HG02840 (cell line): Measurements from ENCODE around the gene RBM22.

Experiments used
- ATAC-seq: cut with Tn5 transposase; IDR thresholded peaks from one replicate; pipeline ENCODE4 v1.9.1; 2021; ENCODE audit warnings: mild to moderate bottlenecking, moderate library complexity, moderate number of reproducible peaks; ENCODE audit not compliant: unreplicated experiment, low FRiP score

Gene RBM22

DNA sequence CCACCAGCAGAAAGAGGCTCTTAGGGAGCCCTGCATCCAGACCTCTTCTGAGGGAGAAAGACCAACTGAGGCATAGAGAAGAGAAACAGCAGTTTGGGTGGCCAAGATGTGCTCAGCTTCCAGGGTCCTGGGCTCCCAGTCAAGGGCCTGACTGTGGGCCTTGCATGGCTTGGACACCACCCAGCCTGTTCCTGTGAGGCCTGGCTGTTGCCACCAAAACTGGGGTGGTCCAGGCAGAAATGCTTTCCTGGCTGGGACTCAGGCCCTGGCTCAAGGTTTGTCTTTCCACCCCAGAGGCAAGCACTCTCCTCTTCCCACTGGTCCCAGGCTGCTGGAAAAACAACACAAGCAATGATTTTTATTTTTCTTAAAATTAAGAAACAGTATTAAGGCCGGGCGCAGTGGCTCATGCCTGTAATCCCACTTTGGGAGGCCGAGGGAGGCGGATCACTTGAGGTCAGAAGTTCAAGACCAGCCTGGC lies 26.5 kb downstream of the RBM22 start:
- no peak for ATAC-seq

DNA sequence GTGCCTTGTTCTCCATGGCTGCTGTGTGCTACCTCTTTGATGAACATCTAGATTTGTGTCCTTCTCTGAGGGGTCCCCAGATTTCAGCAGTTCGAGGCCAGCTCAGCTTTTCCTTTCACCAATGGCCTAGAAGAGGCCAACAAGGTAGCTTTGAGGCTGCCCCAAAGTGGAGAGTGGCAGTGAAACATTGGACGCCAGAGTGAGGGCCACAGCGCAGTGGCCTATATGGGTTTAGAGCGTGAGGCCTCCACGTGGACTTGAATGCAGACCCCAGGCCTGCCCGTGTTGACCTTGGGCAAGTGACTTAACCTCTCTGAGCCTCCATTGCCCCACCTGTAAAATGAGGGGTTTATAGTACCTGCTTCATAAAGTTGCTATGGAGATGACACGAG lies 28.0 kb downstream of the RBM22 start:
- ATAC-seq, result no peak

DNA sequence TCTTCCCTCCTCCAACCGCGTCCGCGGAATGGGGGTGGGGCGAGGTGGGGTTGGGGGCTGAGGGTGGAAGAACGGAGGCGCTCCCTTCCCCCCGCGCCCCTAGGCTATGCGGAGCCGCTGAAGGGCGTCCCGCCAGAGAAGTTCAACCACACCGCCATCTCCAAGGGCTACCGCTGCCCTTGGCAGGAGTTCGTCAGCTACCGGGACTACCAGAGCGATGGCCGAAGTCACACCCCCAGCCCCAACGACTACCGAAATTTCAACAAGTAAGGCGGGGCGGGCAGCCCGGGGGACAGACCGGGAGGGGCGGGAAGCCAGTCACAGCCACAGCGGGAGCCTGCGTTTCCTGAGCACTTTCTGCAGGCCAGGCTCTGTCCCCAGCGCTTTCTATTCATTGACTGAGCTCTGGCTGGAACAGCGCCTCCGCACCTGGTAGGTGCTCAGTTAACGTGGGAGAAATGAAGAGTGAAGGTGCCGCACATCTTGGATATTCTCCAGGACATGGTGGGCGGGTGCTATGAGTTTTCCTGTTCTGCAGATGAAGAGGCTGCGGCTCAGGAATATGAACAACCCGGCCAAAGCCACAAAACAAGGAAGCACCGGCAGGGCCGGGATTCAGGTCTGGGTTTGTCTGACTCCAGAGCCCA lies 28.5 kb downstream of the RBM22 start:
- ATAC-seq, result no peak

DNA sequence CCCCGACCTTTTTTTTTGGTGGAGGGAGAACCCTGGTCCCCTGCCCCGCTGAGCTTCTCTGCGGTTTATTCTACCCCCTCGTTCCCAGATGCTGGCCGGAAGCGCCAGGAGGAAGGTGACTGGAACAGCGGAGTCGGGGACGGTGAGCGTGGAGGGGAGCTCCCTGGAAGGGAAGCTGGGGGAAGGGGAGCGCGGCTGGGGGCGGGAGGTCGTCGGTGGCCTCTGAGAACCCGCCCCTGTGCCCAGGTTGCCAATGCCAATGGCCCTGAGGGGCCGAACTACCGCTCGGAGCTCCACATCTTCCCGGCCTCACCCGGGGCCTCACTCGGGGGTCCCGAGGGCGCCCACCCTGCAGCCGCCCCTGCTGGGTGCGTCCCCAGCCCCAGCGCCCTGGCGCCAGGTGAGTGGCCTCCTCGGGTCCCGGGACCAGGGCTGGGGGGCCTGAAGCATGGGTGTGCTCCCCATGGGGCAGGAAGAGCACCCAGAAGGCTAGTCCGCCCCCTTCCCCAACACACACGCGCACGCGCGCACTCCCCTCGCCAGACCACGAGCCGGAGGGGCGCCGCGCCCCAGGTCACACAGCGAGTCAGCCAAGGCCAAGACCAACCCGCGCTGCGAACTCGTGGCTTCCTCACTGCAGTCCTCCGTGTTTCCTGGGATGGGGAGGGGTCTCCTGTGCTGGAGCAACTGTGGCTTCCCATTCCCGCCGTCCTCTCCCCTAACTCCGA lies 29.2 kb downstream of the RBM22 start:
- no peak for ATAC-seq

DNA sequence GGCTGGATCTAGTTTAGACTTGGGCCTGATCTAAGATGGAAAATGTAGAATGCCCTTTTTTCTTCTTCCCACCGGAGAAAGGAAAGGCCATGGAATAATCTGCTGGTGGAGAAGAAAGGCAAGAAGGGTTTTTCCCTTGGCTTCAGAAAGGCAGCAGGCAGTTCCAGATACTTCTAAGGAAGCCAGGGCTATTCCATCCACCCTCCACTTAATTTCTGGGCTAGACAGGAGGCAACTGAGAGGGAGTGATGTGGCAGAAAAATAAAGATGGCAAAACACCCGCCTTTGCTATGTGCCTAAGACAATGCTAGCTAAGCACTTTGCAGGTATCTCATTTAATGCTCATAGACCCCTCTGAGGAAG lies 29.9 kb downstream of the RBM22 start:
- no peak for ATAC-seq

DNA sequence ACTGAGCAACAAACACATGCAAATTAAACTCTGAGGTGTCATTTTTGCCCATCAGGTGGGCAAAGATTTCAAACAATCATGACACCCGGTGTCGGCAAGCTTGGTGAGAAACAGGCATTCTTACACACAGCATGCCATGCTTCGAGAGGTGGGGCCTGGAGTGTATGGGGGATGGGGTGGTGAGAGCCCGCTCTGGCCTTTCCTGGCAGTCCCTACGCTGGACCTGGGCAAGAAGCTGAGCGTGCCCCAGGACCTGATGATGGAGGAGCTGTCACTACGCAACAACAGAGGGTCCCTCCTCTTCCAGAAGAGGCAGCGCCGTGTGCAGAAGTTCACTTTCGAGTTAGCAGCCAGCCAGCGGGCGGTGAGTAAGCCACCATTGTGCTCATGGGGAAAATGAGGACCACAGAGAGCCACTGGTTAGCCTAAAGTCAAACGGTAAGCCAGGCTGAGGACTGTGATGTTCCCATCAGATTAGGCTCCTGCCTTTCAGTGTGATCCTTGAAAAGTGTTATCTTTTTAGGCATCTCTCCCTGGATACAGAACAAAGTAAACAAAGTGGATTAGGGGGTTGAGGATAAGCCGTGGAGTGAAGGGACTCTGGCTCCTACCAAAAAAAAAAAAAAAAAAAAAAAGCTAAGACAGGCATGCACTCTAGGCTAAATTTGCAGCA lies 30.5 kb downstream of the RBM22 start:
- no peak for ATAC-seq

DNA sequence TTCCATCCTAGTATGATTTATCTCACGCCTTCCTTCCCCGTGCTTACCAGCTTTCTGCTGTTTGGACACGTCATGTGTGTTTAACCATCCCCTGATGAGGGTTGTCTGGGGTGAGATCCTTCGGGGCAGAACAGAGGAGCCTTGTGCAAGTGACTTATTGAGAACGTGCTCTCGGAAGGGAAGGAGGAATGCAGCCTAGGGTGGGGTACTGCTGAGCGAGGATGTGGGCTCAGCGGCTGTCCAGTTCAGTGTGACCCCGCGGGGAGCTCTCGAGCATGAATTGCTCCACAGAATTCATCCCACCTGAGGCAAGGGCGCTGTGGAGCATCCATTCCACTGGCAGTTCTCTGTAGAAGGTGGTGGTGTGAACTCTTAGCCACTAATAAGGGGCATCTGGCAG lies 35.8 kb downstream of the RBM22 start:
- no peak for ATAC-seq

DNA sequence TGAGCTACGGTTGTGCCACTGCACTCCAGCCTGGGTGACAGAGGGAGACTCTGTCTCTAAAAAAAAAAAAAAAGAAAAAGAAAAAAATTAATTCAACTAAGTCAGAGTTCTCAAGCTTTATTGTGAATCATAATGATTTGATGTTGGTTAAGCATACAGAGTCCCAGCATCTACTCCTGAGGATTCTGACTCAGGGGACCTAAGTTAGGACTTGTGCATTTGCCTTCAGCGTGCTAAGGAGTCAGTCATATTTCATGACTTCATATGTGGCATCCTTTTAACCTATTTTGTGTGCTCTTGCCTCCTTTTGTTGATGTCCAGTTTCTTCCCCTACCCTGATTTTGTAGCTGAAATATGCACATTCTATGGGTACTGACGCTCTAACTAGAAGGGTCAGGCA lies 36.9 kb downstream of the RBM22 start:
- ATAC-seq, result no peak

DNA sequence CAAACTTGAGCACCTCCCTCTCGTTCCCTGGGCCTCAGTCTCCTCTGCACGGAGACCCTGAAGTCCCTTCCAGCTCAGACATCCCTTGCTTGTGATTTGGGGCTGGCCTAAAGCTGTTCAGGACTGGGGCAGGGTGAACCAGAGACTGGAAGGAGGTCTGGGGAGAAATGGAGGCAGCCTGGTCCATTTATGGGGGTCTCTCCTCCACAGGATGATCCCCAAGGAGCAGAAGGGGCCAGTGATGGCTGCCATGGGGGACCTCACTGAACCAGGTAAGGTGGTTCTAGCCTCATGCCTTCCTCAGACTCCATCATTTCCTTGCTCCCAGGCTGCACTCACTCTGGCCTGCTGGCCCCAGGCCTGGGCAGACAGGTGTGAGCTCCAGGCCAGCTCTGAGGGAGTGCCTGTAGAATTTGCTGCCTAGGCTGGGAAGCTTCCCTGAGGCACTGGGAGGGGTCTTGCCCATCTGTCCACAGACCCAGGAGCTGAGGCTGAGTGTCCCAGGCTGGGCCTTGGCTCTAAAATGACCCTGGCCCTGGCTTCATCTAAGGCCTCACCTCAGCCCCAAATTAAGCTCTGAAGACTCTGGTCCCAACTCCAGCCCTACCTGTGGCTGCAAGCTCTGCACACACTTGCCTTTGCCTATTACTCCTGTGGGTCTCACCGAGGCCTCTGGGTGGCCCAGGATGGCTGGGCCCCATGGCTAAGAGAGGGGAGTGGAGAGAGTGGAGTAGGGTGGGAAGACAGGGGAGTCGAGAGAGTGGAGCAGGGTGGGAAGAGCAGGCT lies 37.9 kb downstream of the RBM22 start:
- ATAC-seq, result no peak

DNA sequence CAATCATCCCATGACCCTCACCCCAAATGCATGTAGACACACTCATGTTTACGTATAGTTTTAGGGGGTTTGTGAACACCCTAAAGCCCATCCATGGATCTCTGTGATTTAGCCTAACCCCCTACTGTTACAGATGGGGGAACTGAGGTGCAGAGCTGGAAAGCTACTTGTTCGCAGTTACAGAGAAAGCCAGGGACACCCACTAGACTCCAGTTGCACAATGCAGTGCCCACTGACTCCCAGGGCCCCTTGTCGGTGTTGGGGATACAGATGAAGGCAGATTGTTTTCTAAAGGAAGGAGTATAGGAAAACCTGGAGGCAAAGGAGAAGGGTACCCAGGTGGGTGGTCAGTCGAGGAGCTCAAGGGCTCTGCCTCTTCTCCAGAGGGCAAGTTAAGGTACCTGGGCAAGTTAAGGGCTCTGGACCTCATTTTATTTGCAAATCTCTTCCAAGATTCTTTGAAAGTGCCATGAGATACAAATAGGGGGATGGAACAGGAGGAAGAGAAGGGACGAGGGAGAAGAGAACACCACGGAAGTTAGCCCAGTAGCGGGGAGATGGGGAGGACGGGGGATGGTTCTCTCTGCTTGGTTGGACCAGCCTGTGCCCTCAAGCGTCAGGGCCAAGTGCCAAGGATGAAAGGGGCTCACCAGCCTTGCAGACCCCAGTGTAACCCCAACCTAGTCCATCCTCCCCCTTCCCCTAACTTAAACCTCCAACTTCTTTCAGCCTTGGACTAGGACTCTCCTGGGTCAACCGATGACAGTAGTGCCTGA lies 38.9 kb downstream of the RBM22 start:
- no peak for ATAC-seq

DNA sequence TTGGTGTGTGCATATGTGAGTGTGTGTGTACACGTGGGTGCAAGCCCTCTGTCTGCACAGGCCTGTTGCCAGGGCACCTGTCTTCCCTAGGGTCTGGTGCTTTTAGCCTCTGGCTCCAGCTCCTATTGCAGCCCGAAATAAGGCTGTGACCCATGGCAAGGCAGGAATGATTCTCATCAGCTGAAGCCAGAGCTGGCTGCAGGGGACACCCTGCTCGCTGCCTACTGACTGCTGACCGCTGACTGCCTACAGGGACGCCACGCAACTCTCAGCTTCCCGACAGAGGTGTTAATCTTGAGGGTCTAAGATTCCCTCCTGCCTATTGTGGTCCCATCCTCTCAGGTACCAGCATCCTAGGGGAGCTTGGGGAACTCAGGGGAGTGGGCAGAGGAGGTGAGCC lies 39.8 kb downstream of the RBM22 start, which contains the start of gene MYOZ3:
Gene MYOZ3 (plus strand): TSS at position 166 of the 400 bp plus-strand sequence. CDS start 1,691 bp downstream, outside the sequence.
- no peak for ATAC-seq

DNA sequence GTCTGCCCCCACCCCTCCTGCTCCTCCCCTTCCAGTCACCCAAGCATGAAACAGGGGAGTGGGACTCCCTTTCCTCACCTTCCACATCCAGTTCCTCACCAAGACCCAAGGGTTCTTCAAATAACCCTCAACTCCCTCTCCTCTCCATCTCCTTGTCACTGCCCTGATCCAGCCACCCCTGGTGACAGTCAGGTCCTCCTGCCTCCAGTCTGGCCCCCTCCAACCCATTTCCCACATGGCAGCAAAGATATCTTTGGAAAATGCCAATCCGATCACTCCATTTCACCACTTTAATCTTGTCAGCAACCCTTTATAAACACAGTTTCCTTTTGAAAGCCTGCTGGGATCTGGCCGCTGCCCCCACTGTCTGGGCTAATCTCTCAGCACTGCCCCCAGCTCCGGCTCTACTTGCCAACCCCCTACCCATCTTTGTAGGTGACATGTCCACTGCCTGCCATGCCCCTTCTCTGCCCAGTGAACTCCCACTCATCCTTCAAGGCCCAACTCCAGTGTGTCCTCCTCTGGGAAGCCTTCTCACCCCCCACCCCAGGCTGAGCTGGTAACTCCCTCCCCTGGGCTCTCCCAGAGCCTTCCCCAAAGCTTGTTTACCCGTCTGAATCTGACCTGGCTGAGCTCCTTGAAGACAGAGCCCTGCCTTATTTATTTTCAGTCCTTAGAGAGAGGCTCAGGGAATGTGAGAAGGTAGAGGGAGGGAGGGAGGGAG lies 40.6 kb downstream of the RBM22 start:
- ATAC-seq, result no peak

DNA sequence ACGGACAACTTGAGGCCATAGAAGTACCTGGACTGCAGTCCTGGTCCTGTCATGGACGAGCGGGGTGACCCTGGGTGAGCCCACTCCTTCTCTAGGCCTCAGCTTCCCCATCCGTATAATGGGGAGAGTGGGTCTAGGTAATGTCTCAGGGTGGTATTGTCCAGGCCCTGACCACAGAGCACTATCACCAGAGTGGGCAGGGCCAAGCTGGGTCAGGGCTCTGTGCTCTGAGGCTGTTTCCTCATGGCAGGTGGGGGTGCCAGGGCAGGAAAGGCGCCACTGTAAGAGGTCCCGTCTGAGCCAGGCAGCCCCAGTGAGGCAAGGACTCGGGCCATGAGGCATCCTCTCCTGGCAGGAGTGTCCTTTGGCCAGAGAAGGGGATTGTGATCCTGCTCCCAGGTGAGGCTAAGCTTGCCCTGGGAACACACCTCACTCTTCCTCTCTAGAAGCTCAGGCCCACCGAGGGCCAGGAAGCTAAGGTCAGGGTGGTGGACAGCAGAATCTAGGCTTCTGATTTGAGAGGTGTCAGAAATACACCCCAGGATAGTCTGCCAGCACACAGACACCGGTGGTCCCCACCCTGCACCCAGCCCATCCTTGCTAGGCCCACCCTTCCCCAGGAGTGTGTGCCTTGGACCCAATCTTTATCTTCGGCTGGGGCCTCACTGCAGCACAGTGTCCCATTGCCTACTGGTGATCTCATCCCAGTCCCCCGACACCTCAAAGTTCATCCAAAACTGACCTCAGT lies 41.3 kb downstream of the RBM22 start:
- ATAC-seq, result no peak

DNA sequence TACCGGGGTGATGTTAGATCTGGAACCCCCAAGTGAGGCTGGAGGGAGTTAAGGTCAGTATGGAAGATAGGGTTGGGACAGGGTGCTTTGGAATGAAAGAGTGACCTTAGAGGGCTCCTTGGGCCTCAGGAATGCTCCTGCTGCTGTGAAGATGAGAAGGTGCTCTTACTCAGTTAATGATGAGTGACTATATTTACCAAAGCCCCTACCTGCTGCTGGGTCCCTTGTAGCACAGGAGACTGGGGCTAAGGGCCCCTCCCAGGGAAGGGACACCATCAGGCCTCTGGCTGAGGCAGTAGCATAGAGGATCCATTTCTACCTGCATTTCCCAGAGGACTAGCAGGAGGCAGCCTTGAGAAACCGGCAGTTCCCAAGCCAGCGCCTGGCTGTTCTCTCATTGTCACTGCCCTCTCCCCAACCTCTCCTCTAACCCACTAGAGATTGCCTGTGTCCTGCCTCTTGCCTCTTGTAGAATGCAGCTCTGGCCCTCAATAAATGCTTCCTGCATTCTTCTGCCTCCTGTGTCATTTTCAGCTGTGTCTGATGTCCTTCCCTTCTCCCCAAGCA lies 42.1 kb downstream of the RBM22 start:
- no peak for ATAC-seq

DNA sequence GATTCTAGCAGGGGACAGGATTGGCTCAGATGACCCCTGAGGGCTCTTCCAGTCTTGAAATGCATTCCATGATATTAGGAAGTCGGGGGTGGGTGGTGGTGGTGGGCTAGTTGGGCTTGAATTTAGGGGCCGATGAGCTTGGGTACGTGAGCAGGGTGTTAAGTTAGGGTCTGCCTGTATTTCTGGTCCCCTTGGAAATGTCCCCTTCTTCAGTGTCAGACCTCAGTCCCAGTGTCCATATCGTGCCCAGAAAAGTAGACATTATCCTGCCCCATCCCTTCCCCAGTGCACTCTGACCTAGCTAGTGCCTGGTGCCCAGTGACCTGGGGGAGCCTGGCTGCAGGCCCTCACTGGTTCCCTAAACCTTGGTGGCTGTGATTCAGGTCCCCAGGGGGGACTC lies 42.7 kb downstream of the RBM22 start:
- no peak for ATAC-seq

DNA sequence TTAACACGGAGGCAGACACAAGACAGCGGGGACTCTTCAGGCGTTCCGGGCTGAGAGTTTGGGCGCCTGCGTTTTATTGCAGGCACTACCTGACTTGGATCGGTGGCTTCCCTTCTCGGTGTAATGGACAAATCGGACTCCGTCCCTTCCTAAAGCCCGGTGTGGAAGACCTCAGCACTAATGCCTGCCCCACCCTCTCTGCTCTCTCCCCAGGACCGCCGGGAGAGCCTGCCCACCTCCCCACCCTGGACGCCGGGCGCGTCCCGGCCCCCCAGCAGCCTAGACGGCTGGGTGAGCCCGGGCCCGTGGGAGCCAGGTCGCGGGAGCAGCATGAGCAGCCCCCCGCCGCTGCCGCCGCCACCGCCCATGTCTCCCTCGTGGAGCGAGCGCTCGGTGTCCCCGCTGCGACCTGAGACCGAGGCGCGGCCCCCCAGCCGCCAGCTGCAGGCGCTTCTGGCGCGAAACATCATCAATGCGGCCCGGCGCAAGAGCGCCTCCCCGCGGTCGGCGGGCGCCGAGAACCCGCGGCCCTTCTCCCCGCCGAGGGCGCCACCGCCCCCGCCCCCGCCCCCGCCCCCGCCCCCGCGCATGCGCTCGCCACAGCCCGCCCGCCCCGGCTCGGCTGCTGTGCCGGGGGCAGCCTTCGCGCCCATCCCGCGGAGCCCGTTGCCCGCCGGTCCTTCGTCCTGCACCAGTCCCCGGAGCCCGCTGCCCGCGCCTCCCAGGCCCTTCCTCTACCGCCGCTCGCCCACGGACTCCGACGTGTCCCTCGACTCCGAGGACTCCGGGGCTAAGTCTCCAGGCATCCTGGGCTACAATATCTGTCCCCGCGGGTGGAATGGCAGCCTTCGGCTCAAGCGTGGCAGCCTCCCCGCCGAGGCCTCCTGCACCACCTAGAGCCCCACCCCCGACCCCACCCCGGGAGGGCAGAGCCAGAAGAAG lies 44.4 kb downstream of the RBM22 start:
- ATAC-seq, result no peak

DNA sequence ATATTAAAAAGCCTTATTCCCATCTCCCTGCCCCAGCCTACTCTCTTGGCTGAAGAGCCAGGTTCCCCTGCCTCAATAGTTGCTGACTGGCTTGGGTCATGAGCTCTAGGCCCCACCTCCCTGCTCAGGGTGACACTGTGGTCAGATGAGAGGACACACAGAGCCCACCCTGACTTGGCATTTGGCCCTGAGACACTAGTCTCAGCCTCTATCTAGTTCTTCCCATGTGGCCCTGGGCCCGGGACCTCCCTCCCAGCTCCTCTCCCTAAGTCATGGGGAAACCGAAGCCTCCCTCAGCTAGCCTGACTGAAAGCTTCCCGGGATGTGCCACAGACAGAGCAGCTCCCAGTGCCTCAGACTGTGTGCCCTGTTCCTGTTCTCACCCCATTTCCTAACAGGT lies 45.6 kb downstream of the RBM22 start:
- no peak for ATAC-seq
